Measurements from ENCODE around the gene MLH3.

The MLH3 gene

GRCh38 chr14:75094896-75095295 is 43.6 kb upstream of the MLH3 start:
- Histone ChIP-seq H3K27me3 (replicated peaks; ENCODE audit: control insufficient read depth, insufficient read depth, low read length) (no peaks in the 10 kb centered on the region), H3K36me3 (ENCODE audit: control insufficient read depth, insufficient read depth, low read length) (peaks cover 20% of the 10 kb centered on the region), H3K4me3 (replicated peaks; ENCODE audit: low read depth, low read length) (no peak overlapping the region)
- TF ChIP-seq, protein P1, sequence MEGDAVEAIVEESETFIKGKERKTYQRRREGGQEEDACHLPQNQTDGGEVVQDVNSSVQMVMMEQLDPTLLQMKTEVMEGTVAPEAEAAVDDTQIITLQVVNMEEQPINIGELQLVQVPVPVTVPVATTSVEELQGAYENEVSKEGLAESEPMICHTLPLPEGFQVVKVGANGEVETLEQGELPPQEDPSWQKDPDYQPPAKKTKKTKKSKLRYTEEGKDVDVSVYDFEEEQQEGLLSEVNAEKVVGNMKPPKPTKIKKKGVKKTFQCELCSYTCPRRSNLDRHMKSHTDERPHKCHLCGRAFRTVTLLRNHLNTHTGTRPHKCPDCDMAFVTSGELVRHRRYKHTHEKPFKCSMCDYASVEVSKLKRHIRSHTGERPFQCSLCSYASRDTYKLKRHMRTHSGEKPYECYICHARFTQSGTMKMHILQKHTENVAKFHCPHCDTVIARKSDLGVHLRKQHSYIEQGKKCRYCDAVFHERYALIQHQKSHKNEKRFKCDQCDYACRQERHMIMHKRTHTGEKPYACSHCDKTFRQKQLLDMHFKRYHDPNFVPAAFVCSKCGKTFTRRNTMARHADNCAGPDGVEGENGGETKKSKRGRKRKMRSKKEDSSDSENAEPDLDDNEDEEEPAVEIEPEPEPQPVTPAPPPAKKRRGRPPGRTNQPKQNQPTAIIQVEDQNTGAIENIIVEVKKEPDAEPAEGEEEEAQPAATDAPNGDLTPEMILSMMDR (IDR thresholded peaks at IDR 0.05; ENCODE audit: insufficient read depth, low read length, poor library complexity, severe bottlenecking), result no peak
- no peak for DNase-seq (ENCODE audit: extremely low read depth, insufficient read length)

GRCh38 chr14:75092698-75093097 is 41.4 kb upstream of the MLH3 start:
- H3K27me3 ChIP-seq (replicated peaks; ENCODE audit: control insufficient read depth, insufficient read depth, low read length), result no peaks in the 10 kb centered on the region
- no peak overlapping the region for H3K4me3 ChIP-seq (replicated peaks; ENCODE audit: low read depth, low read length)
- TF ChIP-seq, protein P1 (IDR thresholded peaks at IDR 0.05; ENCODE audit: insufficient read depth, low read length, poor library complexity, severe bottlenecking), result no peak
- H3K36me3 ChIP-seq (ENCODE audit: control insufficient read depth, insufficient read depth, low read length), result peaks cover 20% of the 10 kb centered on the region
- no peak for DNase-seq (ENCODE audit: extremely low read depth, insufficient read length)

GRCh38 chr14:75091251-75091650 is 40.0 kb upstream of the MLH3 start:
- no peak for DNase-seq (ENCODE audit: extremely low read depth, insufficient read length)
- Histone ChIP-seq H3K4me3 (replicated peaks; ENCODE audit: low read depth, low read length) (no peak overlapping the region), H3K36me3 (ENCODE audit: control insufficient read depth, insufficient read depth, low read length) (peaks cover 25% of the 10 kb centered on the region), H3K27me3 (replicated peaks; ENCODE audit: control insufficient read depth, insufficient read depth, low read length) (no peaks in the 10 kb centered on the region)
- TF ChIP-seq, protein P1 (IDR thresholded peaks at IDR 0.05; ENCODE audit: insufficient read depth, low read length, poor library complexity, severe bottlenecking), result no peak

DNA sequence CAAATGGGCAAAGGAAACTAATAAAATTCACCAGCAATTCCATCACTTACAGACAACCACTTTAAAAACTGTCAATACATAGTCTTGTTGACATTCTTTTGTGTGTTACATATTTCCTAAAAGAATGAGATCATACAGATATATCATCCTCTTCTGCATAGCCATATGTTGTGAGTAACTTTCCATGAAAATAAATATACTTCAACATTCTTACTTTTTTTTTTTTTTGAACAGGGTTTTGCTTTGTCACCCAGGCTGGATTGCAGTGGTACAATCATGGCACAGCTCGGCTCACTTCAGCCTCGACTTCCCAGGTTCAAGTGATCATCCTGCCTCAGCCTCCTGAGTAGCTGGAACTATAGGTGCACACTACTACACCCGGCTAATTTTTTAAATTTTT is 39.1 kb upstream of the MLH3 start:
- no peak for DNase-seq (ENCODE audit: extremely low read depth, insufficient read length)
- peaks cover 25% of the 10 kb centered on the region for H3K36me3 ChIP-seq (ENCODE audit: control insufficient read depth, insufficient read depth, low read length)
- H3K27me3 ChIP-seq (replicated peaks; ENCODE audit: control insufficient read depth, insufficient read depth, low read length), result no peaks in the 10 kb centered on the region
- no peak overlapping the region for H3K4me3 ChIP-seq (replicated peaks; ENCODE audit: low read depth, low read length)
- TF ChIP-seq, protein P1 (IDR thresholded peaks at IDR 0.05; ENCODE audit: insufficient read depth, low read length, poor library complexity, severe bottlenecking), result no peak

DNA sequence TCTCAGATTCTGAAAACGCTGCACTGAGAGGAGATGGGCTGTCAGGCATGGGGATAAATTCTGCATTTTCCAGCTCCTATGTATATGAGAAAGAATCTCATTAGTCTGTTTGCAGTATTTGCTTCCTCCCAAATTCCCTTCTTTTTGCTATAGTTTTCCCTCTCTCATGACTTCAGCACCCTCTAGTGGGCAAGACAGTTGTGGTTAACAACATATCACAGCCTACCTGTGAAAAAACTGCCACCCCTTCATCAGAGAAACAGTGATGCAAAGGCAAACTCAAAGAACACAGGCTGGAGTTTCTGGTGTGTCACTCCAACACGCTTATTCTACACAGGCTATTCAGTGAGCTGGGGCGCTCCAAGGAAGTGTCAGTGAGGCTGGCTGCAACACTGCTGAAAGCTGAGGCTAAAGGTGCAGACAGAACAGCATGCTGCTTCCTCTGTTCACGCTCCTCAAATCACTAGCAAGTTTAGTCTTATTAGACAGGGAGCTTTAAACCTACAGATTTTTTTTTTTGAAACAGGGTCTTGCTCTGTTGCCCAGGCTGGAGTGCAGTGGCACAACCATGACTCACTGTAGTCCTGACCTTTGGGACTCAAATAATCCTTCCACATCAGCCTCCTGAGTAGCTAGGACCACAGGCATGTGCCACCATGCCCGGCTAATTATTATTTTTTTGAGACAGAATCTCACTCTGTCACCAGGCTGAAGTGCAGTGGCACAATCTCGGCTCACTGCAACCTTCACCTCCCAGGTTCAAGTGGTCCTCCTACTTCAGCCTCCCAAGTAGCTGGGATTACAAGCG is 37.5 kb upstream of the MLH3 start:
- no peak for DNase-seq (ENCODE audit: extremely low read depth, insufficient read length)
- TF ChIP-seq, protein P1 (IDR thresholded peaks at IDR 0.05; ENCODE audit: insufficient read depth, low read length, poor library complexity, severe bottlenecking), result peak; percentile 77
- H3K27me3 ChIP-seq (replicated peaks; ENCODE audit: control insufficient read depth, insufficient read depth, low read length), result no peaks in the 10 kb centered on the region
- no peak overlapping the region for H3K4me3 ChIP-seq (replicated peaks; ENCODE audit: low read depth, low read length)
- H3K36me3 ChIP-seq (ENCODE audit: control insufficient read depth, insufficient read depth, low read length), result peaks cover 33% of the 10 kb centered on the region

All from GM06990 (cell line).